ENCODE data around the gene IRX4.
"Not testable (repeated sequence)": the region's sequence is repeated elsewhere in the genome, so short reads cannot be mapped to it uniquely, and the experiment has no call there.

The IRX4 gene

DNA sequence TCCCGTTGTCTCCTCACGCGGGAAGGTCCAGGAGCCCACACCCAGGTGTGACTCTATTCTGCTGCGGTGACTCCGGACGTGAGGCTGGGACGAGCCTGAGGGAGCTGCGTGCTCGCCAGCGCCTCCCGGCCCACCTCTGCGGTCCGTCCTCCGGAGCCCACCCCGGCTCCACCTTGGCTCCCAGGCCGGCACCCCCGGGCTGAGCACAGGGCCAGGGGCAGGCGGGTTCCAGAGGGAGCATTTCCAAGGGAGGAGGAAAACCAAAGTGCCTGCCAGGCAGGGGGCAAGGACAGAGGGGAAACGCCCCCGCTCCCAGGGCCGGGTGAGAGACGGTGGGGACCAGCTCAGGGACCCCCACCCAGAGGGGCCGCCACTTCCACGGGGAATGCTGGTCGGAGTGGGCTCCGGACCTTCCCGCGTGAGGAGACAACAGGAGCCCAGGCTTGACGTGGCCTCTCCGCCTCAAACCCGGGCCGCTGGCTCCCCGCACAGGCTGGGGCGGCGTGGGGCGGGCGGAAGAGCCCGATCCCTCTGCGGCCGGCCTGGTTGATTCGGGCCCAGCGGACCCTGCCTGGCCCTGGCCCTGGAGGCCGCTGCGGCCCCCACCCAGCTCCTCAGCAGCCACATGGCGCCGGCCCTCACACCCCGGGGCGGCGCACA, 26.0 kb downstream of the IRX4 start:
- no peak for DNase-seq

DNA sequence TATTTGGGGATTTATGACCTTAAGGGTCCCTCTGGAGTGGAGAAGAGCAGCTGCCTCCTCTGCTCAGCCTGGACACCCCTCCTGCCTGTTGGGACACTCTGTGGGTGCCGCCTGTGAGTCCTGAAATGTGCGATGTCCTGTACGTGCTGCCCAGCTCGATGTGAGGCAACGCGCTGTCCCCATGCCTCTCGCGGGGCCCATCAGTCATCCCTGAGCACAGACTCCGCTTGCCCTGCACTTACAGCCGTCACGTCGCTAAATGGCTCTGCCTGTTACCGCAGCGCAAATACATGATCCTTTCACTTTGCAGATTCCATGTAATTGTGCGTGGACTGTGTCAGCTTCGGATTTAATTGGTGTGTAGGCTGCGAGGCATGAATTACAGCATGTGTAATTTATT, 27.1 kb downstream of the IRX4 start:
- no peak for DNase-seq

DNA sequence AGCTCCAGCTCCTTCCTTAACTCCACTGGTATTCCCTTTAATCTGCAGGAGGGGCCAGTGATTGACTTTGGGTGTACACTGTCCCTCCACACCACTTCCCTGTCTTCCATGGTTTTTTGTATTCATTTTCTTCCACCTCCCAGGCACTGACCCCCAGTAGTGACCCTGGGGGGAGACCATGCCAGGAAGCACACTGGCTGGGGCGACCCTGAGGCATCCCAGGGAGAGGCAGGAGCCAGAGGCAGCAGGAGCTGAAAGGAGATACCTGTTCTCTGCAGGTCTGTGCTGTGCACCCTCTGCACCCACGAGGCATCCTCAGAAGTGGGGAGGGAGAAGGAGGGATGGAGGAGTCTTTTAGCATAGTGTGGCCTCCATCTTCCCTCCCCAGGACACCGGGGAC, 27.6 kb downstream of the IRX4 start:
- no peak for DNase-seq

DNA sequence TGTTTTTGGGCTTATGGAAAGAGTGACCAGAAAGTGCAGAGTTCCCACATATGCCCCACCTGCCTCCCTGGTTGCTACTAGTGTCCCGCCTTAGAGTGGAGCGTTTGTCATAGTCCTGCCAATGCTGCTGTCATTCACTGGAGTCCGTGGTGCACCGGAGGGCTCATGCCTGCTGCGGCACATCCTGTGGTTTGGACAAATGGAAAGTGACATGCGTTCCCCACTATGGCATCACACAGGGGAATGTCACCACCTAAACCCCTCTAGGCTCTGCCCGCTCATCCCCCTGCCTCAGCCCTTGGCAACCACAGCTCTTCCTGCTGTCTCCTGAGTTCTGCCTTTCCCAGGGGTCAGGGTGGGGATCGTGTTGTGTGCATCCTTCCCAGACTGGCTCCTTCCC, 29.2 kb downstream of the IRX4 start:
- DNase-seq, result no peak

DNA sequence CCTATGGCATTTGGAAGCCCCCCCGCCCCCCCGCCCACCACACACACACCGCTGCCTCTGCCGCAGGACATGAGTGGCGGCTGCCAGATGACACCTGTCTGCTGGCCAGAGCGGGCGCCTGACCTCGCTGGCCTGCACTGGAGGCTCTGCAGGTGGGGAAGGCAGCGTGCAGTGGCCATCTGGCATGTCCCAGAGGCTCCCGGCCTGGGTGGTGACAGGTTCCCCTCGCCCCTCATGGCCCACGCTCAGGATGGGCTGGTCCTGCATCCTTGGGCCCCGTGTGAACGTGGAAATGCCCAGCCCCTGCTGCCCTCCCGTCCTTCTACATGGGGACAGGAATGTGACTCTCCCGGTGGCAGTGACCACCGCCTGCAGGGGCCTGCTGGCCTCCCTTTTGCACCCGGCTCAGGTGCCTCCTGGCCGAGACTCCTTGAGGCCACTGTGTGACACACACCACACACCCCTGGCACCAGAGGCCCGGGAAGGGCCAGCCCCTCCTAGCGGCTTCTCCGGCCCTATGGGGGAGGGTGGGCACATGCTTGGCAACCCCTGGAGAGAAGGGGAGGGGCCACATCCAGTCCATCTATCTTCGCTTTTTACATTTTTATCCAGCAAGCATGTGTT, 30.3 kb downstream of the IRX4 start:
- DNase-seq, result no peak

DNA sequence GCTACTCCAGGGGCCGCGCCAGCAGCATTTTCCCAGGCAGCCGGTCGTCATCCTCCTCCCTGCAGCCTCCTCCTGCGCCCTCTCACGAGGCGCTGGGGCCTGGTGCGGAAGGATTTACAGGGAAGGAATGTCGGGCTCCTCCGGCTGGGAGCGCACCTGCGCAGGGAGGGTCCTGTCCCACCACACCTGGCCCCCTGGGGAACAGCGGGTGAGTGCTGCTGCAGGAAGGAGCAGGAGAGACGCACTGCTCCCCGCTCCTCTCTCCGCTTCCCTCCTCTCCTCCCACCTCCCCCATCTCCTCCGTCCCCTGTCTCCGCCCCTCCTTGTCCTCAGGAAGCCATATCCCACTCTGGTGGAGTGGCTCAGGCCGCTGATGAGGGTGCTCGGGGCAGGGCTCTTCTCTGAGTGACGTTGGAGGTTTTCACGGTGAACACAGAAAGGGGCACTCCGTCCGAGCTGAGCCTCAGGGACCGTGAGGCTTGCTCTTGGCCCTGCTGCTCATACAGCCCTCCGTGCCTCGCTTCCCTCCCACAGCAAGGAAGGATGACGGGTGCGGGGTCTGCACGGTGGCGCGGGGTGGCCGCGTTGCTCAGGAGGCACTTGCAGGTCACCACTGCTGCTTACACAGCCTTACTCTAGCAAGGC, 31.3 kb downstream of the IRX4 start:
- no peak for DNase-seq

DNA sequence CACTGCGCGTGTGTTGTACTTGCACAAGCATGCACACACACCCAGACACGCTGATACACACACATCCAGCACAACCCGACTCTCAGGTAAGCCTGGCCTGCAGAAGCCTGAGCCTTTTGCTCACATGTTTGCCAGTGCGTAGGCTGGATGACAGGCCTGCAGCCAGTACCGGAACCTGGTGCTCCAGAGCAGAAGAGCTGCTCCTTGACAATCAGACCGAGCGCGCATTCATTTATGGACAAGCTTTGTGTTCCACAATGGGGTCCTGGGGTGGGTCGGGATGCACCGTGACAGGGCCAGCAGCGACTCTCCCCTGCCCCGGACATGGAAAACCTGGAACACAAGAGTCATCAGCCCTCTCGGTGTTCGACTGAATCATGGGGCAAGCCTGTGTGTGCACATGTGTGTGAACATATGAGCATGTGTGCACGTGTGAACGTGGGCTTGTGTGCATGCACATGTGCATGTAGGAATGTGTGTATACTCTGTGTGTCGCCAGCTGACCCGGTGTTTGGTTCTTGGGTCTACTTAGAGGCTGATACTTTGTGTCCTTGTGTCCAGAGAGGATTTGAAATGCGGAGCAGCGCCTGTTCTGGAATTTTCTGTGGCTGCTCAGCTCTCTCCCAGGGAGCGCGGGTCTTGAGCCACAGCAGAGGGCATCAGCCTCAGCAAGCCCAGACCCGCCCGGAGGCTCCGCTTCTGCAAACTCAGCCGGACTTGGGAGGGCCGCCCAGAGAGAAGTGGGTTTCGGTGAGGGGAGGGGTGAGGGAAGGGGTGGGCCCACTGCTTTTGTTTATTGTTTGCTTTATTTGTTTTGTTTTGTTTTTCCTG, 32.2 kb downstream of the IRX4 start:
- no peak for DNase-seq

DNA sequence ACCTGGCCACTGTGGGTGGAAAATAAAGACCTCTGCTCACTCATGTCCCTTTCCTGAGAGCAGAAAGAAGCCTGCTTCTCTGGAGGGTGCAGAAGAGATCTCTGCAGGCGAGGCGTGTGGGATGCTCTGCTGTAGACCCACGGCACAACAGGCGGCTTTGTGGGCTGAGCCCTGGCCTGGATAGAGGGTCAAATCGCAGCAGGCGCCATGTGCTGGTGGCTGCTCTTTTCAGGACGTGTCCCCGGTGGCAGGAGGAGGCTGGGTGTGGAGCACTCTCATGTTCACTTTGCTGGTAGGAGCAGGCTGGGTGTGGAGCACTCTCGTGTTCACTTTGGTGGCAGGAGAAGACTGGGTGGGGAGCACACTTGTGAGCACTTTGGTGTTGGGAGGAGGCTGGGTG, 35.1 kb downstream of the IRX4 start:
- no peak for DNase-seq

DNA sequence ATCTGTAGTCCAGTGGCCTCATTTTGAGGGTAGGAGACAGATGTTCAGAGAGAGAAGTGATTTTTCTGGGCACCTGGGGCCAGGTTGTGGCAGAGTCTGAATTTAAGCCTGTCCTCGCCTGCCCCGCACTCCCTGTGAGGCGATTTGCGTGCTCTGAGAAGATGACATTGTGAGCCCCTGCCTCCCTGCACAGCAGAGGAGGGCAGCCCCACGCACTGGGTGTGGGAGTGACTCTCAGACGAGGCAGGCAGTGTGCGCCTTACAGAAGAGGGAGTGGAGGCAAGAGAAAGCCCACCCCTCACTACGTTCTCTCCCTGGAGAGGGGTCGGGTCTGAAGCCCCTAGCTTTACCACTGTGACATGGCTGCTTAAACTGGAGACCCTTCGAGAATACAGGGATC, 35.7 kb downstream of the IRX4 start:
- no peak for DNase-seq

DNA sequence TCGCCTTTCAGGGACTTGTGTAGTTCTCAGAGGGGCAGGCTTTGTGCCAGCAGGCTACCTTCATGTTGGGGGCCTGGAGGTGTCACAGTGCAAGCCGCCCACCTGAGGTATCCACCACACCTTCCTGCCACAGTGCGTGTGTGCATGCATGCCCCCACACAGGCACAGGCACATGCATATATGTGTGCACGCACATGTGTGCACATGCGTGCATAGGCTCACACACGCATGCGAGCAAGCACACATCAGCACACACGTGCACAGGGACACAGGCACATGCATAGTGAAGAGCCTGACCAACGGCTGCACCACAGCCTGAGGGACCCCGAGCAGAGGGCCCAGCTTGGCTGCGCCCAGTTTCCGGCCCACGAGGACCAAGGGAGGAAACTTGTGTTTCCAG, 36.1 kb downstream of the IRX4 start:
- no peak for DNase-seq

DNA sequence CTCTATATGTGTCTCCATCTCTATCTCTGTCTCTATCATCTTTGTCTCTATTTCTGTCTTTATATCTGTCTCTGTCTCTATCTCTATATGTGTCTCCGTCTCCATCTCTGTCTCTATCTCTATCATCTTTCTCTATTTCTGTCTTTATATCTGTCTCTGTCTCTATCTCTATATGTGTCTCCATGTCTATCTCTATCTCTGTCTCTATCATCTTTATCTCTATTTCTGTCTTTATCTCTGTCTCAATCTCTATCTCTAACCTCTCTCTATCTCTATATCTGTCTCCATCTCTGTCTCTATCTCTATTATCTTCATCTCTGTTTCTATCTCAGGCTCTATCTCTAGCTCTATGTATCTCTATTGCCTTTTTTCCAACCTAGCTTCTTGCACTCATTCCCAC, 37.0 kb downstream of the IRX4 start:
- no peak for DNase-seq

DNA sequence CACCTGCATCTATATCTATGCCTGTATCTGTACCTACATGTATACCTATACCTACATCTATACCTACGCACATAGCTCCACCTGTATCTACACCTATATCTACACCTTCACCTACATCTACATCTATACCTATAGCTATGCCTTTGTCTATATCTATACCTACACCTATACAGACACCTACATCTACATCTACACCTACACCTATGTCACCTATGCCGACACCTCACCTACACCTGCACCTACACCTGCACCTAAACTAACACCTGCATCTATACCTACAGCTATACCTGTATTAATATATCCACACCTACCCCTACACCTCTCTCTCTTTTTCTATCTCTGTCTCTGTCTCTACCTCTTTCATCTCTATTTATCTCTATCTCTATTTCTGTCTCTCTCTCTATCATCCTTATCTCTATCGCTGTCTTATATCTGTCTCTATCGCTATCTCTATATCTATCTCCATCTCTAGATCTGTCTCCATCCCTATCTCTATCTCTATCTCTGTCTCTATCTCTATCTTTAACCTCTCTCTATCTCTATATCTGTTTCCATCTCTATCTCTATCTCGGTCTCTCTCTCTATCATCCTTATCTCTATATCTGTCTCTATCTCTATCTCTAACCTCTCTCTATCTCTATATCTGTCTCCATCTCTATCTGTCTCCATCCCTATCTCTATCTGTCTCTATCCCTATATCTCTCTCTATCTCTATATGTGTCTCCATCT, 37.9 kb downstream of the IRX4 start:
- DNase-seq, result no peak

DNA sequence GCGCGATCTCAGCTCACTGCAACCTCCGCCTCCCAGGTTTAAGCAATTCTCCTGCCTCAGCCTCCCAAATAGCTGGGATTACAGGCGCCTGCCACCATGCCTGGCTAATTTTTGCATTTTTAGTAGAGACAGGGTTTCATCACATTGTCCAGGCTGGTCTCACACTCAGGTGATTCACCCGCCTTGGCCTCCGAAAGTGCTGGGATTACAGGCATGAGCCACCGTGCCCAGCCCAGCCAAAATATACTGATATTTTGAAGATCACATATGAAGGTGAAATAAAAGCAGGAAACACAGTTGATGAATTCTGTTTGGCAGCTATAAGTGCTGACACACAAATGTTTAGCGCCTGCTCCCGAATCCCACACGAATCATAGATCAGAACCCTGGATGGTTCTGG, 39.0 kb downstream of the IRX4 start:
- DNase-seq, result not testable (repeated sequence)

DNA sequence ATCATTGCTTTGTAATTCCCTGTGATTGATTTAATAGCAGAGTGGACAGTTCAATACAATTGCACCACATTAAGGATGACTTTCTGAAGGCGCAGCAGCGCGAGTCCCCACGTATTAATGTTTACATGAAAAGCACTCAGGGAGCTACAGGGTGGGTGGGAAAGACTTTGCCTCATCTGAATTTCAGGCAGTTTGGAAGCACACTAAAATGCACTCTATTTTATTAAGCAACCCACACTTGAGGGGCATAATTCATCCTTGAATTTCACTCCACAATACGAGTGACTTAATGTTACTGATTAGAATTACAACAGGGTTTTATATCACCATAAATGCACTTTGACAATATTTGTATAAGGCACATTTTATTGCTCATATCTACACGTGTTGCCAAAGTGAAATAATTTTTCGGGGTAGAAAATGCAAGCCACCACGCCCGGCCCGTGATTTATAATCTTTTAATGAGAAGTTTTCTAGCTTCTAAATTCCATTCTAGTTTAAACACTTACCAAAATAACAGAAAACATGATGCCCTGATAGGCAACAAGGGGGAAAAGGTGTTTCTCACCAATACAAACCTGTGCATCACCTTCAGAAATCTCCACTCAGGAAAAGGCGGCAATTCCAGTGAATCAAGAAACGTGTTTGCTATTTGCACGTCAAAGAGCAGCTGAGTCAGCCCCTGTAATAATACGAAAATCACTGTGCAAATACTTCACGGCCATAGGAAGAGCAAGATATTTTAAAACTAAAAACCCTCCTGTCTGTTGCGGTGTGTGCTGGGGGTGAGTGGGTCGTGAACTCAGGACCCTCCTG, 40.5 kb downstream of the IRX4 start:
- DNase-seq, result no peak

DNA sequence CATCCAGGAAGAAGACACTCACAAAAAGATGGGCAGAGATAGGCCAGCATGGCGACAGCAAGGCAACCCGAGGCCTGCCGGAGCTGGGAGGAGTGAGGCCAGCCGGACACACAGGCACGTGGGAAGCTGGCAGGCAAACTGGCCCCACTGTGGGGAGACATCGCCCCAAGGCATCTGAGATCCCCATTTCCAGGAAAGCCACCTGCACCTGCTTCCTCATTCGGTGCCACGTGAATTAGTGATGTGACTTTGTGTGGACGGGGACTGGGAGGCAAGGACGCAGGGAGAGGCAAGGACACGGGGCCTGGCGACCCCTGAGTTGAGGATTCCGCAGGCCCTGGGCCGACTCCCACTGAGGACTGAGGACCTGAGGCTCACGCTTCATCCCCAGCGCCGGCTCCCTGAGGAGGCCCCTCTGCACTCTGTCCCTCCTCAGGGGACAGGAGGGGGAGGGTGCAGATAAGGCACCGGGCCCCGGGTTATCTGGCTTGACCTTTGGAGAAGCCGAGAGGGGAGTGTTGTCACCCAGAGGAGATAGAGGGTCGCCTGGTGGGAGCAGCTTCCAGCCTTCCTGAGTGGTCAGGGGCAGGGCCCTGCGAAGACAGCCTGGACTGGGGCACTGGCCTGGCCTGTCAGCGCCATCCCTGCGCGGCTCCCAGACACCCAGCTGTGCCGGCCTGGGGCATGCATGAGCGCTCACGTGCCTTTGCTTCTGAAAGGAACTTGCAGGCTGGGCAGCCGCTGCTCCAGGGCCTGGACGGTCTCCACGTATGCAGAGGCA, 41.8 kb downstream of the IRX4 start:
- DNase-seq, result no peak

DNA sequence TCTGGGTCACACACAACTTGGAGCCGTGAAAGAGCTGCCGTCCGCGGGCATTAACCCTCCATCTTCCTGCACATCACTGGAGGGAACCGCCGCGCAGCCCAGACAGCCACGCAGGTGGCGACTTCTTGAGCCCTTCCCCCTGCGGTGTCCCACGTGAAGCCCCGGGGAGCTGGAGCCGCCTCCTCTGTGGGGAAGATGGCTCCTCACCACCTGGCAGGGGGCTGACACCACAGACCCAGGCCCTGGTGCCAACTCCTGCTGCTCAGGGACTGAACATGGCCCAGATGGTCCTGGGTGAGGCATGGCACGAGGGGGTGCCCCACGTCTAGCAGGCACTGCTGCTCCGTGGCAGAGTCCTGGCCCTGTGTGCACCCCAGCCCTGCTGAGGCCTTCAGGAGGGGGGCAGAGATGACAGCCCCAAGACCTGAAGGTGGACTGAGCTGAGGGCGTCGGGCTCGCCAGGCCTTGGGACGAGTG, 42.6 kb downstream of the IRX4 start:
- DNase-seq, result no peak

DNA sequence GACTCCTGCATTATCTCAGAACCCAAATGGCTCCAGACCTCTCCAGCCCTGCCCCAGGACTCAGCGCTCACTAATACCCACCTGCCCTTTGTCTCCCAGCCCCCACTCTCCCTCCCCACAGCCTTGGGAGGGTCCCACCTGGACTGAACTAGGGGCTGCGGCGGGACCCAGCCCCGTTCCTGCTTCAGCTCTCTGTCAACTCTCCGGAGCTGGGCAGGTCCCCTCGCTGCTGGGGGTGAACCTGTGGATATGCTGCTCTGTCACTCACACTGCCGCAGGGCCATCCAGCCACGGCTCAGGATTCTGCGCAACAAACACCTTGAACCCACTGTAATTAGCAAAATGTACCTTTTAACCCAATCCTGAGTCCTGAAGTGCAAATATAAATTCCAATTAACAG, 44.7 kb downstream of the IRX4 start:
- DNase-seq, result no peak

DNA sequence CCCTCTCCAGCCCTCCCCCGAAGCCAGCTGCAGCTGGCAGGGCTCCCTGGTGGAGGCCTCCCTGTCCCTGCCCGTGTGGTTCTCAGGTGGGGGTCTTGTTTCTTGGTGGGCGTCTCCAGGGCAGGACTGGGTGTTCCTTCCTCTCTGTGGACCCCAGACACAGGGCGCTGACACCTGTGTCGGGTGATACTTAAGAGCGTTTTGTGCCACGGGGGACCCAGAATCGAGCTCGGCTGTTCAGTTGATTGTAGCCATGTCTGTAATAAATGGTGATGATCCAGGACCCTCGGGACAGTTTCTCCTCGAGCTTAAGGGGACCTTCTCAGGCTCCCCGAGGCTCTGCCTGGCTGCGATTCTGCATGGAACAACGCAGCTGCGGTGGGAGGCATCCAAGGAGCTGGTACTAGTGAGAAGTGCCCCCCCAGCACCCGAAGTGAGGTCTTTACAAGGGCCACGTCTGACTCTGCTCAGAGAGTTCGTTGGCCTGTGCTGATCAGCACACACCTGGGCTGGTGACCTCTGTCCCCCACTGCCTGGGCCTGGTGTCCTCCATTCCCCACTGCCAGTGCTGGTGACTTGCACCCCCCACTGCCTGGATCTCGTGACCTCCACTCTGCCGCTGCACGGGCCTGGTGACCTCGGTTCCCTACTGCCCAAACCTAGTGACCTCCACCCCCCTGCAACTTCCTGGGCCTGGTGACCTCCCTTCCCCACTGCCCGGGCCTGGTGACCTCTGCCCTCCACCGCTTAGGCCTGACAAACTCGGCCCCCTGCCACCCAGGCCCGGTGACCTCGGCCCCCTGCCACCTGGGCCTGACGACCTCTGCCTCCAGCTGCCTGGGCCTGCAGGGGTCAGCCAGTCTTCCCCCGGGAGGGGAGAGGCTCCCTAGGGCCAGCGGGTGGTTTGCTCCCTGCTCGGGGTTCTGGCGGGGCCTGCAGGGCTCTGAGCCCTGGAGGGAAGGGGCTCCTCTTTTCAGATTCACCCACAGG, 45.5 kb downstream of the IRX4 start:
- DNase-seq, result no peak

DNA sequence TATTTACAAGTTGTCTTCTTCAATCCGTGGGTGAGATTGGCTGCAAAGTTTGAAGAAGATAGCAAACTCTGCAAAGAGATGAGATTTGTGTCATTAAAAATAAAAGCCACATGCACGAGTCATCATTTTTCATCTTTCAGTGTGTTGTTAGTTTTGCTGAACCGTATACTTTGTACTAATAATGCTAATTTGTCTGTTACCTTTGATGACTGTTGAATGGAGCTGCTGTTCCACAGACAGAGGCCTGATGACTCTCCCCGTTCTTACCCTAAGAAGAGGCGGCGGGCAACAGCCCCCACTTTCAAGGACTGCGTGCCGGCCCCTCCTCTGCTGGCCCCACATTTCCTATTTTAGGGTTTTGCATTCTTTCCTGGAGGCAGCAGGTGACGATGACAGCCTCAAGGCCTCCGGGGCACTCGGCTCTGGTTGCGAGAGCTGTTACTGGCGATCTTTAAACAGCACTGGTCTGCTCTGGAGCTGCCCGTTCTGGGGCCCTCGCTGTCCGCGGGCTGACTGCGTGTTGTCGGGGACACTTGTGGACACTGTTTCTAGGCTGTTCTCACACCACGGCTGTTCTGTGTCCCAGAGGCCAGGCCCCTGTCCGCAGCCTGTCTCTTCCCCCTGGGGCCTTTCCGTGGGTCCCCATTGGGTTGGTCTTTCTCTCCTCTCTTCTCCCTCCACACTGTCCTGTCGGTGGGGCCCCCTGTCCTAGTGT, 46.4 kb downstream of the IRX4 start:
- no peak for DNase-seq
